ENCODE measurements around the gene ELL2. TPM values are rescaled to one million over a fixed set of nuclear protein-coding genes. Genes with fewer than 3 reads are reported as not detected.

Gene ELL2
- total and polyA plus RNA-seq, 2 donors (not counting 1 experiment from before 2014, with no cell fraction given), result 7.2 to 27.0 TPM

- H3K4me3 ChIP-seq (ENCODE audit: control extremely low read depth in 1 of 5, extremely low read depth in 1 of 5, insufficient read depth in 1 of 5, low read depth in 2 of 5, low read length in 4 of 5), result no peak overlapping the region
- H3K4me2 ChIP-seq (replicated peaks; ENCODE audit: low read depth, low read length, poor library complexity, severe bottlenecking), result no peak overlapping the region
- Mint-ChIP-seq H3K4me3 (no peak overlapping the region), H3K27me3 (no peaks in the 10 kb centered on the region), H3K9me3 (ENCODE audit: insufficient read depth) (no peaks in the 10 kb centered on the region), H3K27ac (no peak overlapping the region), H3K4me1 (peaks cover 1% of the 10 kb centered on the region)
- no peaks in the 10 kb centered on the region for H3K27me3 ChIP-seq (replicated peaks in 1 of 4; ENCODE audit: control extremely low read depth in 1 of 4, control insufficient read depth in 3 of 4, insufficient read depth in 4 of 4, low read length in 3 of 4)
- no peak overlapping the region for H3K27ac ChIP-seq (ENCODE audit: low read length in 2 of 2)
- ATAC-seq (ENCODE audit: low read depth), result no peak
- ChIA-PET POLR2A (no interaction called here), CTCF (no interaction called here)
- H4K20me1 ChIP-seq (ENCODE audit: control insufficient read depth, insufficient read depth, low read length, poor library complexity, severe bottlenecking), result no peaks in the 10 kb centered on the region
- no peaks in the 10 kb centered on the region for H3K79me2 ChIP-seq (ENCODE audit: control insufficient read depth, insufficient read depth, low read length)
- no peaks in the 10 kb centered on the region for H3K9me3 ChIP-seq (ENCODE audit: control extremely low read depth in 1 of 3, control insufficient read depth in 2 of 3, insufficient read depth in 1 of 3, low read length in 2 of 3)
- WGBS (ENCODE audit: insufficient coverage), result 100% methylated on average over 3 of the region's 4 CpGs
- intact Hi-C loops (cut with micrococcal nuclease), result no loop called here
- no peak for DNase-seq
- TF ChIP-seq, protein P1, sequence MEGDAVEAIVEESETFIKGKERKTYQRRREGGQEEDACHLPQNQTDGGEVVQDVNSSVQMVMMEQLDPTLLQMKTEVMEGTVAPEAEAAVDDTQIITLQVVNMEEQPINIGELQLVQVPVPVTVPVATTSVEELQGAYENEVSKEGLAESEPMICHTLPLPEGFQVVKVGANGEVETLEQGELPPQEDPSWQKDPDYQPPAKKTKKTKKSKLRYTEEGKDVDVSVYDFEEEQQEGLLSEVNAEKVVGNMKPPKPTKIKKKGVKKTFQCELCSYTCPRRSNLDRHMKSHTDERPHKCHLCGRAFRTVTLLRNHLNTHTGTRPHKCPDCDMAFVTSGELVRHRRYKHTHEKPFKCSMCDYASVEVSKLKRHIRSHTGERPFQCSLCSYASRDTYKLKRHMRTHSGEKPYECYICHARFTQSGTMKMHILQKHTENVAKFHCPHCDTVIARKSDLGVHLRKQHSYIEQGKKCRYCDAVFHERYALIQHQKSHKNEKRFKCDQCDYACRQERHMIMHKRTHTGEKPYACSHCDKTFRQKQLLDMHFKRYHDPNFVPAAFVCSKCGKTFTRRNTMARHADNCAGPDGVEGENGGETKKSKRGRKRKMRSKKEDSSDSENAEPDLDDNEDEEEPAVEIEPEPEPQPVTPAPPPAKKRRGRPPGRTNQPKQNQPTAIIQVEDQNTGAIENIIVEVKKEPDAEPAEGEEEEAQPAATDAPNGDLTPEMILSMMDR (IDR thresholded peaks at IDR 0.05), result no peak
- TF ChIP-seq EZH2 (IDR thresholded peaks at IDR 0.05; ENCODE audit: borderline replicate concordance, insufficient read depth, low read depth, low read length, poor library complexity, severe bottlenecking), result no peak
- H3K36me3 ChIP-seq (replicated peaks in 1 of 2; ENCODE audit: control extremely low read depth in 1 of 2, control insufficient read depth in 1 of 2, extremely low read depth in 1 of 2, insufficient read depth in 2 of 2, low read length in 1 of 2), result peaks cover 2 to 3% of the 10 kb centered on the region in 2 experiments
- H2AFZ ChIP-seq (ENCODE audit: insufficient read depth, low read depth, low read length, poor library complexity, severe bottlenecking), result no peak overlapping the region
- H3K9ac ChIP-seq (ENCODE audit: low read length), result no peak overlapping the region
- H3K4me1 ChIP-seq (ENCODE audit: control insufficient read depth in 2 of 2, insufficient read depth in 2 of 2, low read length in 2 of 2), result no peaks in the 10 kb centered on the region
Measured at GRCh38 chr5:95910521-95910920, 51.1 kb downstream of the ELL2 start.

DNA sequence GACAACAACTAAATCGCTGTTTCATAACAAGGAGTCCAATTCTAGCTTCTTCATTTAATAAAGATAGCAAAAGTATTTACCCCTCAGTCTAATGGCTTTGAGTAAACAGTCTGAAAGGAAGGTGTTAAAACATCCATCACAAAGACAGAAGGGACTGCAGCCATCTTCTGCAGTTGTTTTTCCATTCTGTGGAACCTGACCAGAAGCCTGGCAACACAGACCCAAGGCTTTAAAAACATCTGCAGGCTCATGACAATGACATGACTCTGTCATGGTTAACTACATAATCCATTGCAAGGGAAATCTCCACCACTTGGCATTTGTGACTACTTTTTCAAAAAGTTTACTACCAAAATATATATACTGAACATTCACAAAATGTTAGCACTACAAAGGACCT is 51.9 kb downstream of the ELL2 start:
- ATAC-seq (ENCODE audit: low read depth) (no peak), DNase-seq (no peak)
- H3K27me3 Mint-ChIP-seq, result no peaks in the 10 kb centered on the region
- no CpG with 5 or more reads among the region's 1 CpG for WGBS (ENCODE audit: insufficient coverage)
- intact Hi-C loops (cut with micrococcal nuclease), result no loop called here
- TF ChIP-seq EZH2 (IDR thresholded peaks at IDR 0.05; ENCODE audit: borderline replicate concordance, insufficient read depth, low read depth, low read length, poor library complexity, severe bottlenecking), result no peak
- TF ChIP-seq, protein P1 (IDR thresholded peaks at IDR 0.05), result no peak
- H3K9me3 Mint-ChIP-seq (ENCODE audit: insufficient read depth), result no peaks in the 10 kb centered on the region
- Histone ChIP-seq H3K27ac (ENCODE audit: low read length in 2 of 2) (no peak overlapping the region), H3K9me3 (ENCODE audit: control extremely low read depth in 1 of 3, control insufficient read depth in 2 of 3, insufficient read depth in 1 of 3, low read length in 2 of 3) (no peaks in the 10 kb centered on the region), H3K27me3 (replicated peaks in 1 of 4; ENCODE audit: control extremely low read depth in 1 of 4, control insufficient read depth in 3 of 4, insufficient read depth in 4 of 4, low read length in 3 of 4) (no peaks in the 10 kb centered on the region), H3K36me3 (replicated peaks in 1 of 2; ENCODE audit: control extremely low read depth in 1 of 2, control insufficient read depth in 1 of 2, extremely low read depth in 1 of 2, insufficient read depth in 2 of 2, low read length in 1 of 2) (peaks cover 0 to 2% of the 10 kb centered on the region in 2 experiments), H3K9ac (ENCODE audit: low read length) (no peak overlapping the region), H2AFZ (ENCODE audit: insufficient read depth, low read depth, low read length, poor library complexity, severe bottlenecking) (no peak overlapping the region), H3K79me2 (ENCODE audit: control insufficient read depth, insufficient read depth, low read length) (no peaks in the 10 kb centered on the region), H3K4me1 (ENCODE audit: control insufficient read depth in 2 of 2, insufficient read depth in 2 of 2, low read length in 2 of 2) (no peaks in the 10 kb centered on the region), H3K4me2 (replicated peaks; ENCODE audit: low read depth, low read length, poor library complexity, severe bottlenecking) (no peak overlapping the region), H3K4me3 (ENCODE audit: control extremely low read depth in 1 of 5, extremely low read depth in 1 of 5, insufficient read depth in 1 of 5, low read depth in 2 of 5, low read length in 4 of 5) (no peak overlapping the region), H4K20me1 (ENCODE audit: control insufficient read depth, insufficient read depth, low read length, poor library complexity, severe bottlenecking) (no peaks in the 10 kb centered on the region)
- no peak overlapping the region for H3K4me3 Mint-ChIP-seq
- ChIA-PET CTCF (no interaction called here), POLR2A (no interaction called here)
- no peak overlapping the region for H3K27ac Mint-ChIP-seq
- H3K4me1 Mint-ChIP-seq, result no peaks in the 10 kb centered on the region
